ENCODE results near the gene TRIM6. TPM values are rescaled to one million over a fixed set of nuclear protein-coding genes. Genes with fewer than 3 reads are reported as not detected.

Gene TRIM6
- total and polyA plus RNA-seq, 10 donors = 0.72 to 6.1 (median 2.8) TPM

Other genes starting within 250 kb of the TRIM6 start
- gene OR51B6, start 245.1 kb upstream of the TRIM6 start, total RNA-seq = not detected
- not detected for gene OR51B6, start 245.1 kb upstream of the TRIM6 start, polyA plus RNA-seq
- not detected for gene OR51M1, start 212.8 kb upstream of the TRIM6 start, total RNA-seq
- not detected for gene OR51M1, start 212.8 kb upstream of the TRIM6 start, polyA plus RNA-seq
- not detected for gene OR51Q1, start 174.5 kb upstream of the TRIM6 start, total RNA-seq
- gene OR51Q1, start 174.5 kb upstream of the TRIM6 start, polyA plus RNA-seq = not detected
- gene OR51I1, start 155.1 kb upstream of the TRIM6 start, total RNA-seq = under 1 TPM in 2 of 7 donors, not detected in 5; 0.40 to 0.73 TPM
- not detected for gene OR51I1, start 155.1 kb upstream of the TRIM6 start, polyA plus RNA-seq
- not detected for gene OR51I2, start 147.3 kb upstream of the TRIM6 start, total RNA-seq
- not detected for gene OR51I2, start 147.3 kb upstream of the TRIM6 start, polyA plus RNA-seq
- gene OR52D1, start 108.0 kb upstream of the TRIM6 start, total RNA-seq = not detected
- gene OR52D1, start 108.0 kb upstream of the TRIM6 start, polyA plus RNA-seq = not detected
- gene UBQLN3, start 86.7 kb upstream of the TRIM6 start, total RNA-seq = 1 to 10 TPM in 3 of 7 donors, under 1 TPM in 4; 0.29 to 3.7 (median 0.52) TPM
- gene UBQLN3, start 86.7 kb upstream of the TRIM6 start, polyA plus RNA-seq = not detected
- gene UBQLNL, start 79.9 kb upstream of the TRIM6 start, total RNA-seq = 1 to 10 TPM in 4 of 7 donors, under 1 TPM in 3; 0.87 to 2.3 (median 1.1) TPM
- under 1 TPM; 0.33 to 0.93 (median 0.74) TPM for gene UBQLNL, start 79.9 kb upstream of the TRIM6 start, polyA plus RNA-seq
- 1 to 10 TPM in 3 of 7 donors, under 1 TPM in 4; 0.27 to 3.3 (median 0.80) TPM for gene OR52H1, start 48.1 kb upstream of the TRIM6 start, total RNA-seq
- gene OR52H1, start 48.1 kb upstream of the TRIM6 start, polyA plus RNA-seq = not detected
- not detected for gene OR52B6, start 15.8 kb upstream of the TRIM6 start, total RNA-seq
- gene OR52B6, start 15.8 kb upstream of the TRIM6 start, polyA plus RNA-seq = not detected
- 10 to 100 TPM; 13.7 to 21.8 (median 17.7) TPM for gene TRIM34, start 28.4 kb downstream of the TRIM6 start, total RNA-seq
- gene TRIM34, start 28.4 kb downstream of the TRIM6 start, polyA plus RNA-seq = 10 to 100 TPM in 2 of 3 donors, 1 to 10 TPM in 1; 9.5 to 14.0 (median 10.5) TPM
- gene TRIM5, start 88.4 kb downstream of the TRIM6 start, total RNA-seq = 10 to 100 TPM; 31.1 to 44.3 (median 34.2) TPM
- 10 to 100 TPM in 1 of 3 donors, 1 to 10 TPM in 2; 7.8 to 13.6 (median 9.0) TPM for gene TRIM5, start 88.4 kb downstream of the TRIM6 start, polyA plus RNA-seq
- gene TRIM22, start 93.2 kb downstream of the TRIM6 start, total RNA-seq = 100 to 1,000 TPM; 232 to 336 (median 282) TPM
- gene TRIM22, start 93.2 kb downstream of the TRIM6 start, polyA plus RNA-seq = 100 to 1,000 TPM; 152 to 169 (median 162) TPM
- 1 to 10 TPM in 4 of 7 donors, under 1 TPM in 3; 0.27 to 1.8 (median 1.0) TPM for gene OR56B1, start 139.8 kb downstream of the TRIM6 start, total RNA-seq
- under 1 TPM; 0.06 to 0.11 (median 0.08) TPM for gene OR56B1, start 139.8 kb downstream of the TRIM6 start, polyA plus RNA-seq
- gene OR52N4, start 157.6 kb downstream of the TRIM6 start, total RNA-seq = 1 to 10 TPM in 6 of 7 donors, under 1 TPM in 1; 0.91 to 6.0 (median 1.6) TPM
- gene OR52N4, start 157.6 kb downstream of the TRIM6 start, polyA plus RNA-seq = 1 to 10 TPM in 2 of 3 donors, under 1 TPM in 1; 0.99 to 3.7 (median 1.1) TPM
- gene OR52N5, start 186.7 kb downstream of the TRIM6 start, total RNA-seq = not detected
- not detected for gene OR52N5, start 186.7 kb downstream of the TRIM6 start, polyA plus RNA-seq
- gene OR52N1, start 194.6 kb downstream of the TRIM6 start, total RNA-seq = not detected
- not detected for gene OR52N1, start 194.6 kb downstream of the TRIM6 start, polyA plus RNA-seq
- gene OR52N2, start 212.3 kb downstream of the TRIM6 start, total RNA-seq = not detected
- gene OR52N2, start 212.3 kb downstream of the TRIM6 start, polyA plus RNA-seq = under 1 TPM in 1 of 3 donors, not detected in 2; 0.67 TPM
- not detected for gene OR52E6, start 245.3 kb downstream of the TRIM6 start, total RNA-seq
- gene OR52E6, start 245.3 kb downstream of the TRIM6 start, polyA plus RNA-seq = not detected